ENCODE measurements around the gene PPP2R5C.

PPP2R5C gene

DNA sequence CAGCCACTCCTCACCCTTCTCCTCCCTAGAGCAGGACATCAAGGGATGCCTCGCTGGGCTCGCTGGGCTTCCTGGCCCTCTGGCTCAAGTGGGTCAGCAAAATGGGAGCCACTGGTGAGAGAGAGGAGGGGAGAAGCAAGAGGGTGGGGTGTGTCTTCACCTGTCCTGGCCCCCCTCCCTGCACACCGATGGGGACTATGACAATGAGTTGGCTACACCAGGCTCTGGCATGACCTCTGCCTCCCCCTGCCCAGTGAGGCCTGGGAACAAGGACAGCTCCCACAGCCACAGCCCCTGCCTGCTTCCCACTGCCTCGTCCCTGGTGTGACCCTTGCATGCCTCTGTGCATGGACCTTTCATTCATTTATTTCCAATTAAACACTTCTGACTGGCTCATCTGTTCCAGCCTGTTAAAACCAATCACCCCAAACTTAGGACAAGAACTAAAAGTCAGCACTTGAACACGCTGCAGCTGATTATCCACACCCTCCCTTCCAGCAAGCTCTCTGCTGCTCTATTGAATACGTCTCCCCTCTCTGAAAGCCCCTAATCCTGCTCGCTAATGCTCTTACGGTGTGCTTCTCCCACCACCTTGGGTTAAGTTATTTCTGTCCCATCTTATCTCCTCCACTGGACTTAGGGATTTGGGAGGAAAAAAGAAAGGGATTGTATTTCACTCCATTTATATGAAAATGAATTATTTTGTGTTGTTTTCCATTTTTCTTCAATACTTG, 5.8 kb upstream of the PPP2R5C start:
- DNase-seq (ENCODE audit: low read depth in 2 of 2), result no peak

DNA sequence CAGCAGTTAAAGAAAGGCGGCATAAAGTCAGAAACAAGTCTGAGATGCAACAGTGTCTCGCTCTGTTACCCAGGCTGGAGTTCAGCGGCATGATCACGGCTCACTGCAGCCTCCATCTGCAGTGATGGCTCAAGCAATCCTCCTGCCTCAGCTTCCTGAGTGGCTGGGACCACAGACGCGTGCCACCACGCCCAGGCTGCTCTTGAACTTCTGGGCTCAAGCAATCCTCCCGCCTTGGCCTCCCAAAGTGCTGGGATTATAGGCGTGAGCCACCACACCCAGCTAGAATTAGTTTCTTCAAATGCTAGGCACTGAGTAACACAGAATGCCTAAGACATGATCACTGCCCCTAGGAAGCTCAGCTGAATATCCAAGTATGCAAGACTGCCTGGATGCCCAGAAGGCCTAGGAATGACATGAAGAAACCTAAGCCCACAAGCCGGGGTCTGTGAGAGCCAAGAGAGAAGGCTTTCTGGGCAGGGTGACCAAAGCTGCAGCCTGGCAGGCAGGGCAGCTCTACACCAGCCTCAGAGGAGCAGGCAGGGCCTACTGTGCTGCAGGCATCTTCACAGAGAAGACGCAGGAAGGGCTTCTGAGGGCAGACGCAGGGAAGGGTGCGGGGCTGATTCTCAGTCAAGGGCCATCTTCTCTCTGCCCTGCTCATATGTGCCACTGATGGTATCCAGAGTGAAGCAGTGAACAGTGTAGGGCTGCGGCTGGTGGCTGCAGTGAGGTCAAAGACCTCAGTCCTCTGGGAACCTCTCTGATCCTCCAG, 4.3 kb upstream of the PPP2R5C start:
- DNase-seq (ENCODE audit: low read depth in 2 of 2), result no peak

DNA sequence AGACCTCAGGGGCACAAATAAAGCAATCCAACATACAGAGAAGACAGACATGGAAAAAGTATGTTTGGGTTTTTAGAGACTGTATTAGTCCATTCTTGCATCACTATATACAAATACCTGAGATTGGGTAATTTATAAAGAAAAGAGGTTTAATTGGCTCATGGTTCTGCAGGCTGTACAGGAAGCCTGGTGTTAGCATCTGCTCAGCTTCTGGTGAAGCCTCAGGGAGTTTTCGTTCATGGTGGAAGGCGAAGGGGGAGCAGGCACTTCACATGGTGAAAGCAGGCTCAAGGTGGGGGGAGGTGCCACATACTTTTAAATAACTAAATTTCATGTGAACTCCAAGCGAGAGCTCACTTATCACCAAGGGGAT, 3.7 kb upstream of the PPP2R5C start:
- DNase-seq (ENCODE audit: low read depth in 2 of 2), result no peak

DNA sequence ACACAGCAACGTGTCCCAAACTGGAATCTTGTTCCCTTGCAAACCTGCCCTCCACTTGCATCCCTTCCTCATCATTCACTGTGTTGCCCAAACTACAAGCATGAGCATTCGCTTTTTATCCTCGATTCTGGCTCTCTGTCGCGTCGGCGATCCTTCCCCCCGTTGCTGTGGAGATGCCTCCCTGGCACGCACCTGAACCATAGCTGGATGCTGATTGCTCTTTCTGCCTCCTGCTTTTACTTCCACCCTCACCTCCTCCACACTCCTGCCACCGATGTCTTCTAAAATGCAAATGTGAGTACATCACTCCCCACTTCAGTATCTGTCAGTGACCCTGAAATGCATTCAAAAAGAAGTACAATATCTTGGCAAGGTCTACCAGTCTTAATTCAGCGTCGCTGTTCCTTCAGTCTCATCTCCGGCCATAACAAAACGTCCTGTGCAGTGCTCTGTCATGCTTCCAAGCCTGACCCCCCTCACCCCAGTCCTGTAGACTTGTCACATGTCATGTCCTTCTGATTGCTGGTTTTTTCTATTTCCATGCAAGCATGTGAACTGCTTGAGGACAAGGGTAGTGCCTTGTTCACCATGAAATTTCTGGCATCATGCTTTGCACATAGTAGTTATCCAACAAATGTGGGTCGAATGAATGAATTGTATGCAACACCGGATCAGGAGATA, 2.5 kb upstream of the PPP2R5C start:
- DNase-seq (ENCODE audit: low read depth in 2 of 2), result no peak

DNA sequence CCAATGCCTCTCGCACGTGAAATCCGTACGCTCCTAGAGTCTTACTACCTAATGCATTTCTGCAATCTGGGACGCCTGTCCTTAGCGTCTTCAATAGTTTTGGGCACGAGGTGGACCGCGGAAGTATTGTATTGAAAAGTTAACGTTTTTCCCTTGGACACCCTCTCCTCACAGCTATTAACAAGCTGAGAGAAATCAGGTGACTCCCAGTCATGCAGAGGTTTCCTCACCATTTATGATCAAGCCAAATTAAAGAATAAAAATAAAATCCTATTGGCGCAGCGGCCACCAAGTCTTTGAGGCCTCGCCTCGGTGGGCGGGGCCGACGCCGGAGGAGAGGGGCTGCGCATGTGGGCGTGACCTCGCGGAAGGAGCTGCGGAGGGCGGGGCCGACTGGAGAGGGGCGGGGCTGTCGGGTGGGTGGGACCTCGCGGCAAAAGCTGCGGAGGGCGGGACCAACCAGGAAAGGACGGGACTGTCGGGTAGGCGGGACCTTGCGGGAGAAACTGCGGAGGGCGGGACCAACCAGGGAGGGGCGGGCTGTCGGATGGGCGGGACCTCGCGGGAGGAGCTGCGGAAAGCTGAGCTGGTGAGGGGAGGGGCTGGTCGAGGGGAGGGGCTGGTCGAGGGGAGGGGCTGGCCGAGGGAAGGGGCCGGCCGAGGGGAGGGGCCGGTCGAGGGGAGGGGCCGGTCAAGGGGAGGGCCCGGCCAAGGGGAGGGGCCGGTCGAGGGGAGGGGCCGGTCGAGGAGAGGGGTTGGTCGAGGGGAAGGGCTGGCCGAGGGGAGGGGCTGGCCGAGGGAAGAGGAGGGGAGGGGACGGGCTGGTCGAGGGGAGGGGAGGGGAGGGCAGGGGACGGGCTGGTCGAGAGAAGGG, 1.1 kb upstream of the PPP2R5C start:
- peak; percentile 97 to 98 for DNase-seq (ENCODE audit: low read depth in 2 of 2)

DNA sequence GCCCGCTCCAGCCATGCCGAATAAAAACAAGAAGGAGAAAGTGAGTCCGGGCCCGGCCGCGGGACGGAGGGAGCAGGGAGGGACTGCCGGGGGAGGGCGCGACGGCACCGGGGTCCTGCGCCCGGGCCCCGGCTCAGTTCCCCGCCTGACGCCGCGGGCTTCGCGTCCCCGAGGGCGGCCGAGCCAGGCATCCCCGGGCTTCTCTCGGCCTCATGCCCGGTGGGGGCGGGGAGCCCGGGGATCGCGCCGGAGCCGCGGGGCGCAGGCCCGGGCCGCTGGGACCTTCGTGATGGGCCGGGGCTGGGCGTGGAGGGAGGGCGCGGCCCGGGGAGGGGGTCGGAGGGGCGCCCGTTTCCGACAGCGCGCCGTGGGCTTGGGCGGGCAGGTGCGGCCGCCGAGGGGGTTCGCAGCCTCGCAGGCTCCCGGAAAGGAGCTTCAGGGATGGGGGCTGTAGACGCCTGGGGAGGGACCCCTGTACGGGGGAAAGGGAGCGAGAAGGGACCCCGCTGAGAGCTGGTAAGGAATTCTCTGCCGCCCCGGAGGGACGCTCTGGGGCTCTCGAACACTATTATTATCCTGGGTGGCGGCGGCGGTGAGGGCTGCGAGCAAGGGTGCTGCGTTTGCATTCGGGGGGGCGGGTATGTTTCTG, 496 bp downstream of the PPP2R5C start:
- DNase-seq (ENCODE audit: low read depth in 2 of 2), result no peak

DNA sequence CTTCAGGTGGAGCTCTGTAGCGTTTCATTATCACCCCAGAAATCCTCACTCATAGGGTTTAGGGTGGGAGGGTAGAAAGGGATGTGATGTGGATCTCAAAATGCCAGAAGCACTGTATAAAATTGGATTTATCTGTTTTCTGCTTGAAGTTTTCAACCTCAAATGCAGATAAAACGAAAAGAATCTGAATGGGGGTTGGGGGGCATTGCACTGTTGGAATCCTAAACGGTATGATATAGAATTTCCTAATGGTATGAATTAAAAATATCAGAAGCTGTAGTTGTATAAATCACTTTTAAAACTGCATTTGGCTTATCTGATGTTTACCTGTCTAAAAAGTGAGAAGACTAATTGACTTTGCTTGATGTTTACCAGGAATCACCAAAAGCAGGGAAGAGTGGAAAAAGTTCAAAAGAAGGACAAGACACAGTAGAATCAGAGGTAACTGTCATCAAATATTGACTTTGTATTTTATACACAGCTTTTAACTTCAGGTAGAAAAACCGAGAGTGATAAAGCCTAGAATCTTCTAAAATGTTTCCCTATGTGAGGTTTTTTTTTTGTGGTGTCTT, 1.1 kb downstream of the PPP2R5C start:
- DNase-seq (ENCODE audit: low read depth in 2 of 2), result no peak

DNA sequence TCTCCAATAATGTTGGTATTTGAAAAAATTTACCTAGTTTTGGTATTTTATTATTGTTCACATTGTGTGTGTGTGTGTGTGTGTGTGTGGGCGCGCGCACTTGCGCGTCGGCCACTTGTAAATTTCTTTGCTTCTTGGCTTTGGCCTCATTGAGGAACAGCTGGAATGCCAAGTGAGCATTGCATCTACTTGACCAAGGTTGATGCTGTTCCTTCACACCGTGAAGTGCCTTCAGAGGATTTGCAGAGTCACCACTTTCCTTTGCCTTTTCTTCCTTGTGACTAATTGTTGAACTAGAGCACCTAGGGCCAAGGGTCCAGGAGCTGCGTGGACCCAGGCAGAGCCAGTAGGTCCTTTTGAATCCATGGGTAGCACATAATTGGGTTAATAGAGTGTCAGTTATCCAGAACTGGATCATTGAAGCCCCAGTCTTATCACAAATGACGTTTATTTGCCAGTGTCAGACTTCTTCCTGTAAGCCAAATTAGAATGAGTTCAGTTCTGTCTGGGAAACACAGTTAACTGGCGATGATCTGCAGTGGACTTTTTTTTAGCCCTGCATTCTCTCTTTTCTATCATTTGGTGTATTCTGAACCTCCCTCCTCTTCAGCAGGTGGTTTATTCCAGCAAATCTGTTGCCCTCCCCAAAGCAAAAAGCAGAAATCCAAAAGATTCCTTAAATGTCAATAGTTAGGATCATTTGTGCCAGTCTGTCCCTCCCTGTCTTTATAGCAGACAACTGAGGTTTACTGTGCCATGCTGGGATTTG, 2.6 kb downstream of the PPP2R5C start:
- no peak for DNase-seq (ENCODE audit: low read depth in 2 of 2)

DNA sequence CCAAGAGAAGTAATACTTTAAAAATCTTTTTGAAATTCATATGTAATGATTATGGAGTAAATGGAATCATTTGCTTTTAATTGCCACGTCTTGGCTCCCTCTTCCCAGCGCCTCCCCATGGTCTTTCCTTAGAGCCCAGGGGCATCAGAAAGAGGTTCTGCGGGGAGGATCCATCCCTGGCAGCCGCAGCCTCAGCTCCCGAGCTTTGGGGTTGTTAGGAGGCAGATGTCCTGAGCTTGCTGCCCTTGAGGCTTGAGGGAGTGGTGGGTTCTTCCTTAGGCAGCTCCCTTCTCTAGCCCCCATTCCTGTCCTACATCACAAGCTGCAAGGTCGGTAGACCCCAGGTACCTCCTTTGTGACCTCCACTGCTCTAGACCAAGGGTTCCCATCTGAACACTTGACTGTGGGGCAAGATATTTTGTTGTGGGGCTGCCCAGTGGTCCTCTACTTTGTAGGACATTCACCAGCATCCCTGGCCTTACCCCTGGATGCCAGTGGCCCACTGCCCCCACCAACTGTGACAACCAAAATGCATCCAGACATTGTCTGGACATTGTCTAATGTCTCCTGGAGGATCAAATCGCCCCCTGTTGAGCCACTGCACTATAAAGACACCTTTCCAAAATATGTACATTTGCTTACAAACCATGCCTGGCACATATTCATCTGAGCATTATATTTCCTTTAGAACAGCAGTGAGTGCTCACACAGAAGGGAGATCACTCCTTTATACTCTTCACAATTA, 6.3 kb downstream of the PPP2R5C start:
- DNase-seq (ENCODE audit: low read depth in 2 of 2), result no peak

DNA sequence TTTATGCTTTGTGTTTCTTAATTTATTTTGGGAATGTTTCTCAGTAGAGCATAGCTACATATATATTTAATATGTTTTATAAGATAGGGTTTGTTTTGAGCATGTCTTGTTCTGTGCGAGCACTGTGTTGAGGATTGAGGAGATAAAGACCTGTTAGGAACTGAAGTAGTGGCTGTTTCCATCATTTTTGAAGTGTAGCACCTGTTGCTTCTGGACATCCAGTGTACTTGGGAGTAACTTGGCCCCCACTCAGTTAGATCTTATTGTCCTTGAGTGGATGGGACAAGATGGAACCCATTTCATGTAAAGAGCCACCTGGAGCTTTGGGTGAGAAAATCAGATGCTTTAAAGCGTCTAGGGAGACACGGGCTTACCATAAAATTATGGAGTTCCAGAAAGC, 8.7 kb downstream of the PPP2R5C start:
- DNase-seq (ENCODE audit: low read depth in 2 of 2), result no peak

DNA sequence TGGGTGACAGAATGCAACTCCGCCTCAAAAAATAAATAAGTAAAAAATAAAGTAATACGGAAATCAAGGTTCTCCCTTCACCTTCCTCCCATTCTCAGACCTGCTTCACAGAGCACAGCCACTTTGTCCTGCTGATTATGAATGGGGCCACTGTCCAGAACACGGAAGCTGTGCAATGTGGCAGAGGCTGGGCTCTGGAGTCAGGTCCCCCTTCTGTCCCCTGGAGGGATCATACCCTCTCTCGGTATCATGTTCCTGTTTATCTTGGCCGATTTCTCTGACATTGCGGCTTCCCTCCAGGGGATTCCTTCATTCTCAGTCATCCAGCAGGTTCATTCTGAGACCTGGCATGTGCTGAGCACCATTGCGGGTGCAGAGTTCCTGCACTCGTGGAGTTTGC, 11.3 kb downstream of the PPP2R5C start:
- DNase-seq (ENCODE audit: low read depth in 2 of 2), result no peak

DNA sequence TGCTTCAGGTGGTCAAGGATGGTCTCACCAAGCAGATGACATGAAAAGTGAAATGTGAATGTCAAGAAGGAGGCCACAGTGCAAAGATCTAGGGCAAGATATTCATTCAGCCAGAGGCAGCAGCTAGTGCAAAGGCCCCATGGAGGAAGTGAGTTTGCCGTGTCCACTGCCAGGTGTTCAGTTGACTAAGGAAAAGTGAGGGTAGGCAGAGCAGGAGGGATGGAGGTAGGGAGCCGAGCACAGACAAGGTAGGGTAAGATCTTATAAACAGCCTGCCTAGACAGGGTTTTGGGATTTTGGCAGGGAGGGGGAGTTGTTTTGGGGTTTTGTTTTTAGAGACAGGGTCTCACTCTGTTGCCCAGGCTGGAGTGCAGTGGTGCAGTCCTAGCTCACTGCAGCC, 11.9 kb downstream of the PPP2R5C start:
- no peak for DNase-seq (ENCODE audit: low read depth in 2 of 2)

DNA sequence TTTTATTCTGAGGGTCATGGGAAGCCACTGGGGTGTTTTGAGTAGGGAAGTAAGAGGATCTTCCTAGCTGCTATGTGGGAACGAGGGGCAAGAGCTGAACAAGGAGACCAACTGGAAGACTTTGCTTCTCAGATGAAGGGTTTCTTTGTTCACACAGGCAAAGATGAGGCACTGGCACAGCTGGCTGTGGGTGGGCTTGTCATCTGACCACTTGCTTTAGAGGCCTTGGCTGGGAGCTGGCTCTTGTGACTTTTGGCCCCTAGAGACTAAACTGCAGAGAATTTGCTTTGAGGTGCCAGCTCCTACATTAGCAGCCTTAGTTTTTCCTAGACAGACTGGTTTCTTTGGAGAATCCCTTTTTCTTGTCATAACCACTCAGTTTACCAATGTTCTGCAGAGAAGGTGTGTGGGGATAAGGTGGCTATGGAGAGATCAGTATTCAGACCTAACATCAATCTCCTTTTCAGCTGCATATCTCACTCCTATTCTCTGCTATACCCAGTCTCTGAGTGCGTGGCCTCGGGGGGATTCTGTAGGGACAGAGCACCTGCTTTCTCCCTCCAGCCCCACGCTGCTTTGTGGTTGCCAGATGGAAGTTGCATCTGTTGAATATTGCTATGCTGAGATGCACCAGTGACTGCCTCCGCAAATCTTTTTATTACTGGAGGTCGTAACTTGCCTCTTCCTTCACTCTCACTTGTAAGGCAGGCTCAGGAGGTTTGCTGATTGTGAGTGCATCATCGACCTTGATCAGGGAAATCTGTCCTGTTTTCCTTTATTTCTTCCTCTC, 12.7 kb downstream of the PPP2R5C start:
- DNase-seq (ENCODE audit: low read depth in 2 of 2), result no peak

DNA sequence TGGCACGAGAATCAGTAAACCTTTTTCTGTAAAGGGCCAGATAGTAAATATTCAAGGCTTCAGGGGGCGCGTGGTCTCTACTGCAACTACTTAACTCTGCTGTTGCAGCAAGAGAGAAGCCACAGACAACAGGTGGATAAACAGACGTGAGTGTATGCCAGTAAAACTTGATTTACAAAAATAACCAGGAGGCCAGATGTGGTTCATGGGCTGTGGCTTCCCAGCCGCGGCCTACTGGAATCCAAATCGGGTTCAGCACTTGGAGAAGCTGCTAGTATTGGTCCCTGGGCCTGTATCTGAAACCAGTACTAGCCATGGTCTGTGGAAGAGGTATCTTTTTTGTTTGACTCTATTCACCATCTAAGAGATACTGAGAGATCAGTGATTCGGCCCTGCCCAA, 13.3 kb downstream of the PPP2R5C start:
- DNase-seq (ENCODE audit: low read depth in 2 of 2), result no peak

DNA sequence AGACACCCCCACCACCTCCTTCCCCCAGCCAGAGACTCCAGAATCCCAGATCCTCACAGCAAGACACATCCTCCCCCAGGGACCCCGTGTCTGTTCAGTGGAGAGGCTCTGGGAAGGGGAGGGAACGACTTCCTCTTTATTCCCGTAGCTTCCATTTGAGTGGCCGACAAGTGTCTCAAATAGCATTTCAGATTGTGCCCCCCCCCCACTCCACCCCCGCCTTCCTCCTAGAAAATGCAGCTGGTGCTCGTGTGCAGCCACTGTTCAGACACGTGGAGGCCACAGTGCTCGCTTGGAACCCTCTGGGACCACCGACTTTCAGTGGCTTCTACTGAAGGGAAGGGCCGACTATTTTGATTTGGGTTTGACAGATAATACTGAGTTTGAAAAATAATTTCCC, 14.3 kb downstream of the PPP2R5C start:
- no peak for DNase-seq (ENCODE audit: low read depth in 2 of 2)

DNA sequence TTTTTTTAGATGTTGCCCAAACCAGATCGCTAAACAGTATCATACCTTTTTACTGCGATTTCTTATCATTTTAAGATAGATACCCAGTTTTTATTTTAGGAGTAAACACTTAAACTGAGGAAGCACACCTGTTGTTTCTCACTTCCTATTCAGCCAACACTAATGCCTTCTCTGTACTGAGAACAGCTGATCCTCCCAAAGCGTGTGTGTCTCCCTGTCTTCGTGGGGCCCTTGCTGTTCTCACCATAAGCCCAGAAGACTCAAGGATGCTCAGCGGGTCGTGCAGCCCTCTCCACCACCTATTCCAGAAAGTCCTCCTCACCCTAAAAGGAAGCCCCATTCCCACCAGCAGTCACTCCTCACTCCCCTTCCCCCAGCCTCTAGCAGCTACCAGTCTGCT, 14.8 kb downstream of the PPP2R5C start:
- DNase-seq (ENCODE audit: low read depth in 2 of 2), result no peak

DNA sequence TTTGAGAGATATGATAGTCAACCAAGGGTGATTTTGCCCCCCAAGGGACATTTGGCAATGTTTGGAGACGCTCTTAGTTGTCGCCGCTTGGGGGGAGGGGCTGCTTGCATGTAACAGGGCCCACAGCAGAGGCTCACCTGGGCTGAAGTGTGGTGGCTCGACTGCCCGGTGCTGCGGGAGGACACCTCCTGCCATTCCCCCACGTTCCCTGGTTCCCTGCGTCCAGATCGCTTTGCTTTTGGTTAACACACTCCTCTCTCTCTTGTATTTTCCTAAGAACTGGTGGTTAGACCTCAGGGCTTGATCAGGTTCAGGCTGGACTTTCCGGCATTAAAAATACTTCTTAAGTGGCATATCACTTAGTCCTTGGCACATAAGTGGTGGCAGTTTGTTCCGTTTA, 18.9 kb downstream of the PPP2R5C start:
- DNase-seq (ENCODE audit: low read depth in 2 of 2), result no peak

DNA sequence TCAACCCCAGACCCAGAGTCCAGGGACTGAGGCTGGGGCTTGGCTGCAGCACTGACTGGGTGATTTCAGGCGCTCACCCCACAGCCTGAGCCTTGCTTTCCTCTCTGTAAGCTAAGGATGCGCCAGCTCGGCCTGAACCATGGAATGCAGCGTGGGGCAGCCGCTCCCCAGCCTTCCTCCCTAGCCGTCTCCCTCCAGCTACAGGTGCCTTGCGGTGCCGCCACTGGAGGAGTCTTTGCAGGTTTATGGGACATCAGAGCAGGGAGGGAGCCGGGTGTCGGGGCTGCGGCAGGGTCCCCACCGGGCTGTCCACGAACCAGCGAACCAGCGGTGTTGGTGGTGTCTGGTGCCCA, 19.4 kb downstream of the PPP2R5C start:
- no peak for DNase-seq (ENCODE audit: low read depth in 2 of 2)
